LNCAP (cell line): ENCODE results near the gene SERPINA5.

Experiments used
- TF ChIP-seq, protein P1 (sequence below): fragments of 450-650 bp; IDR thresholded peaks from 2 replicates; pipeline ENCODE4 v1.5.1; 2017; ENCODE audit warnings: mild to moderate bottlenecking

SERPINA5 gene

DNA sequence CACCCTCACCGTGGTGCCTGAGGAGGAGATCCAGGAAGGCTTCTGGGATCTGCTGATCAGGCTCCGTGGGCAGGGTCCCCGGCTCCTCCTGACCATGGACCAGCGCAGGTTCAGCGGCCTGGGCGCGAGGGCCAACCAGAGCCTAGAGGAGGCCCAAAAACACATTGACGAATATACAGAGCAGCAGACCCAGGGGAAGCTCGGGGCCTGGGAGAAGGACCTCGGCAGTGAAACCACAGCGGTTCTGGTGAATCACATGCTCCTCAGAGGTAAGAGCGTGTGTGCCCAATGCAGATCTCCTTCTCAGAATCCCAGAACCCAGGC, 60.4 kb downstream of the SERPINA5 start:
- TF ChIP-seq, protein P1, sequence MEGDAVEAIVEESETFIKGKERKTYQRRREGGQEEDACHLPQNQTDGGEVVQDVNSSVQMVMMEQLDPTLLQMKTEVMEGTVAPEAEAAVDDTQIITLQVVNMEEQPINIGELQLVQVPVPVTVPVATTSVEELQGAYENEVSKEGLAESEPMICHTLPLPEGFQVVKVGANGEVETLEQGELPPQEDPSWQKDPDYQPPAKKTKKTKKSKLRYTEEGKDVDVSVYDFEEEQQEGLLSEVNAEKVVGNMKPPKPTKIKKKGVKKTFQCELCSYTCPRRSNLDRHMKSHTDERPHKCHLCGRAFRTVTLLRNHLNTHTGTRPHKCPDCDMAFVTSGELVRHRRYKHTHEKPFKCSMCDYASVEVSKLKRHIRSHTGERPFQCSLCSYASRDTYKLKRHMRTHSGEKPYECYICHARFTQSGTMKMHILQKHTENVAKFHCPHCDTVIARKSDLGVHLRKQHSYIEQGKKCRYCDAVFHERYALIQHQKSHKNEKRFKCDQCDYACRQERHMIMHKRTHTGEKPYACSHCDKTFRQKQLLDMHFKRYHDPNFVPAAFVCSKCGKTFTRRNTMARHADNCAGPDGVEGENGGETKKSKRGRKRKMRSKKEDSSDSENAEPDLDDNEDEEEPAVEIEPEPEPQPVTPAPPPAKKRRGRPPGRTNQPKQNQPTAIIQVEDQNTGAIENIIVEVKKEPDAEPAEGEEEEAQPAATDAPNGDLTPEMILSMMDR = no peak
